HG03280 (cell line): ENCODE measurements around the gene SSB.
"Not testable (repeated sequence)": the region's sequence is repeated elsewhere in the genome, so short reads cannot be mapped to it uniquely, and the experiment has no call there.

Source experiments
- ATAC-seq: cut with Tn5 transposase; IDR thresholded peaks from one replicate; pipeline ENCODE4 v1.9.1; 2021; ENCODE audit warnings: mild to moderate bottlenecking, moderate library complexity; ENCODE audit not compliant: unreplicated experiment

Gene SSB

GRCh38 chr2:169828141-169828811 is 29.6 kb downstream of the SSB start:
- no peak for ATAC-seq

GRCh38 chr2:169834401-169834800 is 35.7 kb downstream of the SSB start:
- no peak for ATAC-seq

GRCh38 chr2:169838743-169839489 is 40.2 kb downstream of the SSB start:
- ATAC-seq: no peak

GRCh38 chr2:169839954-169840746 is 41.5 kb downstream of the SSB start:
- ATAC-seq: no peak

- no peak for ATAC-seq
Observed at GRCh38 chr2:169840747-169841142, 42.1 kb downstream of the SSB start.

GRCh38 chr2:169841625-169842024 is 43.0 kb downstream of the SSB start:
- not testable (repeated sequence) for ATAC-seq

GRCh38 chr2:169845016-169845415 is 46.3 kb downstream of the SSB start:
- ATAC-seq: no peak

- ATAC-seq: not testable (repeated sequence)
Observed at GRCh38 chr2:169848959-169849693, 50.5 kb downstream of the SSB start.

- no peak for ATAC-seq
Observed at GRCh38 chr2:169849710-169850109, 51.0 kb downstream of the SSB start.

- ATAC-seq: no peak
Observed at GRCh38 chr2:169853041-169853668, 54.5 kb downstream of the SSB start.

- ATAC-seq: not testable (repeated sequence)
Observed at GRCh38 chr2:169855281-169856258, 56.9 kb downstream of the SSB start.

- no peak for ATAC-seq
Observed at GRCh38 chr2:169859423-169859822, 60.8 kb downstream of the SSB start.

- ATAC-seq: no peak
Observed at GRCh38 chr2:169860149-169860548, 61.5 kb downstream of the SSB start.
